ENCODE results near the gene TMOD3. TPM values are rescaled to one million over a fixed set of nuclear protein-coding genes. Genes with fewer than 3 reads are reported as not detected.
A peak's percentile ranks its signal among the peaks of the same experiment; 100 is the strongest.

TMOD3 gene
- total RNA-seq, 1 donor from 2014 or later, result 30.9 TPM

- no peak for DNase-seq
- no peak for TF ChIP-seq CTCF (IDR thresholded peaks at IDR 0.05; ENCODE audit: borderline replicate concordance)
- peak overlapping the region; percentile 88 for H3K27ac ChIP-seq (replicated peaks)
- no peaks in the 10 kb centered on the region for H3K9me3 ChIP-seq (replicated peaks)
- peaks cover 52% of the 10 kb centered on the region for H3K36me3 ChIP-seq
- intact Hi-C loops (cut with micrococcal nuclease), result no loop called here
- H3K4me3 ChIP-seq, result peak overlapping the region; percentile 46
- no peaks in the 10 kb centered on the region for H3K27me3 ChIP-seq (ENCODE audit: low read depth)
- peaks cover 18% of the 10 kb centered on the region for H3K4me1 ChIP-seq
These were observed 95.0 kb downstream of the TMOD3 start for GRCh38 chr15:51924156-51925068.

- Histone ChIP-seq H3K4me1 (peaks cover 18% of the 10 kb centered on the region), H3K9me3 (replicated peaks) (no peaks in the 10 kb centered on the region), H3K27ac (replicated peaks) (no peak overlapping the region), H3K4me3 (no peak overlapping the region), H3K27me3 (ENCODE audit: low read depth) (no peaks in the 10 kb centered on the region), H3K36me3 (peaks cover 42% of the 10 kb centered on the region)
- TF ChIP-seq CTCF (IDR thresholded peaks at IDR 0.05; ENCODE audit: borderline replicate concordance), result no peak
- intact Hi-C loops (cut with micrococcal nuclease), result no loop called here
- DNase-seq, result no peak
These were observed 97.4 kb downstream of the TMOD3 start for GRCh38 chr15:51926809-51927208.

GRCh38 chr15:51931016-51931415, 101.6 kb downstream of the TMOD3 start:
- H3K9me3 ChIP-seq (replicated peaks), result no peaks in the 10 kb centered on the region
- DNase-seq, result no peak

GRCh38 chr15:51931638-51932037, 102.2 kb downstream of the TMOD3 start:
- H3K36me3 ChIP-seq, result peaks cover 28% of the 10 kb centered on the region
- H3K27ac ChIP-seq (replicated peaks), result no peak overlapping the region
- no peaks in the 10 kb centered on the region for H3K9me3 ChIP-seq (replicated peaks)
- no peak overlapping the region for H3K4me3 ChIP-seq
- intact Hi-C loops (cut with micrococcal nuclease), result no loop called here
- no peak for DNase-seq
- H3K4me1 ChIP-seq, result no peaks in the 10 kb centered on the region
- no peak for TF ChIP-seq CTCF (IDR thresholded peaks at IDR 0.05; ENCODE audit: borderline replicate concordance)
- H3K27me3 ChIP-seq (ENCODE audit: low read depth), result no peaks in the 10 kb centered on the region

More at GRCh38 chr15:51931016-51931415, 101.6 kb downstream of the TMOD3 start:
- TF ChIP-seq CTCF (IDR thresholded peaks at IDR 0.05; ENCODE audit: borderline replicate concordance), result no peak
- H3K36me3 ChIP-seq, result peaks cover 26% of the 10 kb centered on the region
- H3K4me1 ChIP-seq, result no peaks in the 10 kb centered on the region
- H3K27me3 ChIP-seq (ENCODE audit: low read depth), result no peaks in the 10 kb centered on the region
- intact Hi-C loops (cut with micrococcal nuclease), result no loop called here
- no peak overlapping the region for H3K4me3 ChIP-seq
- no peak overlapping the region for H3K27ac ChIP-seq (replicated peaks)

- DNase-seq, result no peak
- H3K27ac ChIP-seq (replicated peaks), result no peak overlapping the region
- no peaks in the 10 kb centered on the region for H3K27me3 ChIP-seq (ENCODE audit: low read depth)
- no peaks in the 10 kb centered on the region for H3K4me1 ChIP-seq
- no peak overlapping the region for H3K4me3 ChIP-seq
- intact Hi-C loops (cut with micrococcal nuclease), result no loop called here
- TF ChIP-seq CTCF (IDR thresholded peaks at IDR 0.05; ENCODE audit: borderline replicate concordance), result no peak
- H3K36me3 ChIP-seq, result peaks cover 32% of the 10 kb centered on the region
- H3K9me3 ChIP-seq (replicated peaks), result no peaks in the 10 kb centered on the region
These were observed 102.7 kb downstream of the TMOD3 start for GRCh38 chr15:51932161-51932560.
